Measurements from ENCODE around the gene C2orf66. TPM values are rescaled to one million over a fixed set of nuclear protein-coding genes. Genes with fewer than 3 reads are reported as not detected.

C2orf66 gene
- total RNA-seq, 1 experiment from 2014 or later = not detected

DNA sequence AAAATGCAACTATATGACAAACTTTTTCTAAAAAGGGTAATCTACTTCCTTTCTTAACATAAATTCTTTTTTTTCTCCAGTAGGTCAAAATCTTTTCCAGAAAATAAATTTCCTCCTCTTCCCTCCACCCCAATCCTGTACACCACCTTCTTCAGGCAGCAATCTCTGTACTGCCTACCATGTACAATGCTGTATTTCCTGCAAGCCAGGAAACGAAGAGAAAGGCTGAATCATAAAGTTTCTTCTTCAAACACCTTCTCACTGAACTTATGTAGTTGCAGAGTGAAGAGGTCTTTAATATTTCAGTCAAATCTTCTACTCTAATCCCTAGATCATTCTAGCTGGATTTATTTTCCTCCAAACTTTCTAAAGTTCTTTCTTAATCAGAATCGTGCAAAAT is 18.2 kb upstream of the C2orf66 start:
- POLR2A ChIA-PET = no interaction called here
- H3K27ac ChIP-seq (ENCODE audit: low read depth, low read length) = no peak overlapping the region
- H4K20me1 ChIP-seq (ENCODE audit: insufficient read depth) = no peaks in the 10 kb centered on the region
- RAD21 ChIA-PET (ENCODE audit: low non-redundant PET in 1 of 2, low total read pairs in 2 of 2, uncharacterized antibody in 2 of 2, unreplicated experiment in 2 of 2) = no interaction called here
- peaks cover 0 to 8% of the 10 kb centered on the region in 2 experiments; a peak in 2 of 4 replicates for H3K4me1 ChIP-seq (ENCODE audit: control insufficient read depth in 1 of 2, insufficient read depth in 2 of 2, low read length in 2 of 2)
- no peak overlapping the region for H3K4me3 ChIP-seq (replicated peaks in 1 of 2; ENCODE audit: low read depth in 1 of 2, low read length in 2 of 2)
- intact Hi-C loops (cut with micrococcal nuclease) = no loop called here
- BruUV-seq (replicated peaks) = no TSS peak
- CTCF ChIA-PET = interaction anchor here (0.6 kb wide), 1 partner anchor 19 kb away, joined by 6 read pairs; no protein-coding TSS in a partner anchor
- no peaks in the 10 kb centered on the region for H3K9me2 ChIP-seq (ENCODE audit: insufficient read depth)
- H3K36me3 ChIP-seq (ENCODE audit: control insufficient read depth in 1 of 2, insufficient read depth in 2 of 2, low read length in 2 of 2) = no peaks in the 10 kb centered on the region
- DNase-seq (ENCODE audit: low read depth, low spot score) (no peak), ATAC-seq (no peak)
- H3K9ac ChIP-seq (ENCODE audit: low read length) = no peak overlapping the region
- no peak for TF ChIP-seq ZNF274 (IDR thresholded peaks at IDR 0.05; ENCODE audit: low read depth, low read length)
- TF ChIP-seq, protein P1, sequence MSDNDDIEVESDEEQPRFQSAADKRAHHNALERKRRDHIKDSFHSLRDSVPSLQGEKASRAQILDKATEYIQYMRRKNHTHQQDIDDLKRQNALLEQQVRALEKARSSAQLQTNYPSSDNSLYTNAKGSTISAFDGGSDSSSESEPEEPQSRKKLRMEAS (IDR thresholded peaks at IDR 0.05) = no peak
- TF ChIP-seq YY1 (IDR thresholded peaks at IDR 0.05; ENCODE audit: extremely low read depth, insufficient replicate concordance, low read depth, low read length) = no peak
- TF ChIP-seq CBX3 (IDR thresholded peaks at IDR 0.05; ENCODE audit: low read depth) = no peak
- no peak for TF ChIP-seq RAD21 (IDR thresholded peaks at IDR 0.05; ENCODE audit: low read depth)
- TF ChIP-seq, protein P2, sequence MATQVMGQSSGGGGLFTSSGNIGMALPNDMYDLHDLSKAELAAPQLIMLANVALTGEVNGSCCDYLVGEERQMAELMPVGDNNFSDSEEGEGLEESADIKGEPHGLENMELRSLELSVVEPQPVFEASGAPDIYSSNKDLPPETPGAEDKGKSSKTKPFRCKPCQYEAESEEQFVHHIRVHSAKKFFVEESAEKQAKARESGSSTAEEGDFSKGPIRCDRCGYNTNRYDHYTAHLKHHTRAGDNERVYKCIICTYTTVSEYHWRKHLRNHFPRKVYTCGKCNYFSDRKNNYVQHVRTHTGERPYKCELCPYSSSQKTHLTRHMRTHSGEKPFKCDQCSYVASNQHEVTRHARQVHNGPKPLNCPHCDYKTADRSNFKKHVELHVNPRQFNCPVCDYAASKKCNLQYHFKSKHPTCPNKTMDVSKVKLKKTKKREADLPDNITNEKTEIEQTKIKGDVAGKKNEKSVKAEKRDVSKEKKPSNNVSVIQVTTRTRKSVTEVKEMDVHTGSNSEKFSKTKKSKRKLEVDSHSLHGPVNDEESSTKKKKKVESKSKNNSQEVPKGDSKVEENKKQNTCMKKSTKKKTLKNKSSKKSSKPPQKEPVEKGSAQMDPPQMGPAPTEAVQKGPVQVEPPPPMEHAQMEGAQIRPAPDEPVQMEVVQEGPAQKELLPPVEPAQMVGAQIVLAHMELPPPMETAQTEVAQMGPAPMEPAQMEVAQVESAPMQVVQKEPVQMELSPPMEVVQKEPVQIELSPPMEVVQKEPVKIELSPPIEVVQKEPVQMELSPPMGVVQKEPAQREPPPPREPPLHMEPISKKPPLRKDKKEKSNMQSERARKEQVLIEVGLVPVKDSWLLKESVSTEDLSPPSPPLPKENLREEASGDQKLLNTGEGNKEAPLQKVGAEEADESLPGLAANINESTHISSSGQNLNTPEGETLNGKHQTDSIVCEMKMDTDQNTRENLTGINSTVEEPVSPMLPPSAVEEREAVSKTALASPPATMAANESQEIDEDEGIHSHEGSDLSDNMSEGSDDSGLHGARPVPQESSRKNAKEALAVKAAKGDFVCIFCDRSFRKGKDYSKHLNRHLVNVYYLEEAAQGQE (IDR thresholded peaks at IDR 0.05; ENCODE audit: low read depth) = no peak
- no peak for TF ChIP-seq CTCF (IDR thresholded peaks at IDR 0.05 in 2 of 3, conservative IDR thresholded peaks at IDR 0.05 in 1 of 3; ENCODE audit: borderline replicate concordance in 1 of 3, insufficient read depth in 1 of 3, low read depth in 2 of 3, low read length in 2 of 3)
- TF ChIP-seq SRF (IDR thresholded peaks at IDR 0.05; ENCODE audit: low read depth) = no peak
- TF ChIP-seq POLR2A (IDR thresholded peaks at IDR 0.05; ENCODE audit: borderline replicate concordance, extremely low read depth, insufficient read depth, insufficient read length) = no peak
- TF ChIP-seq, protein P3, sequence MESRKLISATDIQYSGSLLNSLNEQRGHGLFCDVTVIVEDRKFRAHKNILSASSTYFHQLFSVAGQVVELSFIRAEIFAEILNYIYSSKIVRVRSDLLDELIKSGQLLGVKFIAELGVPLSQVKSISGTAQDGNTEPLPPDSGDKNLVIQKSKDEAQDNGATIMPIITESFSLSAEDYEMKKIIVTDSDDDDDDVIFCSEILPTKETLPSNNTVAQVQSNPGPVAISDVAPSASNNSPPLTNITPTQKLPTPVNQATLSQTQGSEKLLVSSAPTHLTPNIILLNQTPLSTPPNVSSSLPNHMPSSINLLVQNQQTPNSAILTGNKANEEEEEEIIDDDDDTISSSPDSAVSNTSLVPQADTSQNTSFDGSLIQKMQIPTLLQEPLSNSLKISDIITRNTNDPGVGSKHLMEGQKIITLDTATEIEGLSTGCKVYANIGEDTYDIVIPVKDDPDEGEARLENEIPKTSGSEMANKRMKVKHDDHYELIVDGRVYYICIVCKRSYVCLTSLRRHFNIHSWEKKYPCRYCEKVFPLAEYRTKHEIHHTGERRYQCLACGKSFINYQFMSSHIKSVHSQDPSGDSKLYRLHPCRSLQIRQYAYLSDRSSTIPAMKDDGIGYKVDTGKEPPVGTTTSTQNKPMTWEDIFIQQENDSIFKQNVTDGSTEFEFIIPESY (IDR thresholded peaks at IDR 0.05; ENCODE audit: extremely low read depth, insufficient replicate concordance, low read length) = no peak
- no peak for TF ChIP-seq EGR1 (IDR thresholded peaks at IDR 0.05; ENCODE audit: low read depth)
- TF ChIP-seq CEBPB (IDR thresholded peaks at IDR 0.05; ENCODE audit: low read depth) = no peak
- no peak for TF ChIP-seq ELF1 (IDR thresholded peaks at IDR 0.05; ENCODE audit: borderline replicate concordance, low read depth)
- TF ChIP-seq ZFX (IDR thresholded peaks at IDR 0.05) = no peak
- H3K27me3 ChIP-seq (ENCODE audit: insufficient read depth, low read length) = no peaks in the 10 kb centered on the region
- no peak overlapping the region for H2AFZ ChIP-seq (ENCODE audit: low read depth, low read length, poor library complexity, severe bottlenecking)
- no peak overlapping the region for H3K4me2 ChIP-seq (ENCODE audit: low read length)
- H3K79me2 ChIP-seq (ENCODE audit: insufficient read depth, low read length) = no peaks in the 10 kb centered on the region
- H3K9me3 ChIP-seq (ENCODE audit: control insufficient read depth in 1 of 2, insufficient read depth in 1 of 2, low read depth in 1 of 2, low read length in 2 of 2) = no peaks in the 10 kb centered on the region

All from HCT116 (cell line).